Measurements from ENCODE around the gene FOXL2NB.

Gene FOXL2NB

GRCh38 chr3:138928727-138929372 is 18.2 kb upstream of the FOXL2NB start:
- no peak overlapping the region for H3K4me3 ChIP-seq (ENCODE audit: control insufficient read depth in 1 of 7, extremely low read depth in 1 of 7, insufficient read depth in 4 of 7, low read depth in 2 of 7, low read length in 6 of 7)
- no peaks in the 10 kb centered on the region for H3K4me1 ChIP-seq (ENCODE audit: control extremely low read depth in 1 of 4, control insufficient read depth in 4 of 4, insufficient read depth in 4 of 4, low read length in 3 of 4)
- WGBS (ENCODE audit: insufficient coverage), result 98% methylated on average over 41 of the region's 42 CpGs
- H3K27me3 ChIP-seq (replicated peaks in 2 of 5; ENCODE audit: control insufficient read depth in 4 of 5, insufficient read depth in 5 of 5, low read length in 4 of 5), result peaks cover 0 to 11% (median 2%) of the 10 kb centered on the region in 5 experiments
- no peaks in the 10 kb centered on the region for H3K36me3 ChIP-seq (ENCODE audit: control insufficient read depth in 4 of 4, insufficient read depth in 4 of 4, low read length in 3 of 4)
- ChIA-PET CTCF (interaction anchor here (0.7 to 2.1 kb wide), 5 partner anchors 8 to 451 kb away, joined by 3 to 9 read pairs (median 4); no protein-coding TSS in a partner anchor), POLR2A (no interaction called here)
- H3K9me3 ChIP-seq (ENCODE audit: control extremely low read depth in 1 of 5, control insufficient read depth in 4 of 5, insufficient read depth in 2 of 5, low read depth in 1 of 5, low read length in 4 of 5), result no peaks in the 10 kb centered on the region
- no peak overlapping the region for H3K27ac ChIP-seq (ENCODE audit: insufficient read depth in 1 of 2, low read depth in 1 of 2, low read length in 2 of 2, poor library complexity in 1 of 2, severe bottlenecking in 2 of 2)
- DNase-seq, result no peak

DNA sequence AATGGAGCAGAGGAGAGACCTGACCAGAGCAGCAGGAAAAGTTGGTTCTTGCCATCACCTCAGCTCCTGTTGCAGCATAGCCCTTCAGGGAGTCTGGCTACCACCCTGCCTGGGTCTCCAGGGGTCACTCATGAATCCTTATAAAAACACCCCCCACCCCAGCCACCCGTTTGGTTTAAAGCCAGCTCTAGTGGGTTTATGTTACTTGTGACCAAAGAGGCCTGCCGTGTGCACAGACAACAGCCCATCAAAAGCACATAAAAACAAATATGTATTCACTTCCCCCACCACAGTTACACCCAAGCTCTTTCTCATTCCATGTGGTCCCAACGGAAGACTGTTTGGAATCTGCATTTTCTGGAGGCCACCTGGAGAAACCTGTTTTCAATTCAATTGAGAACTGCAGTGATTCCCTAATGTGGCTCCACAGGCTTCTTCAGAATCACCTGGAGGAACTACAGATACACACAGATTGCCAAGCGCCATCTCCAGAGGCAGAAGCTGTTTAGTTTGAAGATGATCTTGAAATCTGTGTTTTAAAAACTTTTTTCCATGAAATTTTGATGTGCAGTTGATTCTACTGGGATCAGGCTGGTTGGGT is 13.8 kb upstream of the FOXL2NB start:
- WGBS (ENCODE audit: insufficient coverage), result 100% methylated on average over 3 of the region's 4 CpGs
- no peak overlapping the region for H3K4me3 ChIP-seq (ENCODE audit: control insufficient read depth in 1 of 7, extremely low read depth in 1 of 7, insufficient read depth in 4 of 7, low read depth in 2 of 7, low read length in 6 of 7)
- no peaks in the 10 kb centered on the region for H3K36me3 ChIP-seq (ENCODE audit: control insufficient read depth in 4 of 4, insufficient read depth in 4 of 4, low read length in 3 of 4)
- no peak for DNase-seq
- no peaks in the 10 kb centered on the region for H3K9me3 ChIP-seq (ENCODE audit: control extremely low read depth in 1 of 5, control insufficient read depth in 4 of 5, insufficient read depth in 2 of 5, low read depth in 1 of 5, low read length in 4 of 5)
- H3K27me3 ChIP-seq (replicated peaks in 2 of 5; ENCODE audit: control insufficient read depth in 4 of 5, insufficient read depth in 5 of 5, low read length in 4 of 5), result peaks cover 4 to 47% (median 36%) of the 10 kb centered on the region in 5 experiments
- ChIA-PET POLR2A (interaction anchor here (0.7 to 0.8 kb wide), 2 partner anchors 10 to 295 kb away, joined by 3 to 4 read pairs; no protein-coding TSS in a partner anchor), CTCF (interaction anchor here (0.6 to 4.0 kb wide), 20 partner anchors 8 to 786 kb away, joined by 3 to 54 read pairs (median 4); partner anchors contain the start of genes CEP70, FOXL2 and FOXL2NB)
- H3K27ac ChIP-seq (ENCODE audit: insufficient read depth in 1 of 2, low read depth in 1 of 2, low read length in 2 of 2, poor library complexity in 1 of 2, severe bottlenecking in 2 of 2), result no peak overlapping the region
- peaks cover 0 to 27% (median 17%) of the 10 kb centered on the region in 4 experiments for H3K4me1 ChIP-seq (ENCODE audit: control extremely low read depth in 1 of 4, control insufficient read depth in 4 of 4, insufficient read depth in 4 of 4, low read length in 3 of 4)

- Histone ChIP-seq H3K27me3 (replicated peaks in 2 of 5; ENCODE audit: control insufficient read depth in 4 of 5, insufficient read depth in 5 of 5, low read length in 4 of 5) (peaks cover 4 to 57% (median 42%) of the 10 kb centered on the region in 5 experiments), H3K4me1 (ENCODE audit: control extremely low read depth in 1 of 4, control insufficient read depth in 4 of 4, insufficient read depth in 4 of 4, low read length in 3 of 4) (peaks cover 2 to 36% (median 26%) of the 10 kb centered on the region in 4 experiments), H3K27ac (ENCODE audit: insufficient read depth in 1 of 2, low read depth in 1 of 2, low read length in 2 of 2, poor library complexity in 1 of 2, severe bottlenecking in 2 of 2) (no peak overlapping the region), H3K9me3 (ENCODE audit: control extremely low read depth in 1 of 5, control insufficient read depth in 4 of 5, insufficient read depth in 2 of 5, low read depth in 1 of 5, low read length in 4 of 5) (no peaks in the 10 kb centered on the region), H3K36me3 (ENCODE audit: control insufficient read depth in 4 of 4, insufficient read depth in 4 of 4, low read length in 3 of 4) (no peaks in the 10 kb centered on the region), H3K4me3 (ENCODE audit: control insufficient read depth in 1 of 7, extremely low read depth in 1 of 7, insufficient read depth in 4 of 7, low read depth in 2 of 7, low read length in 6 of 7) (no peak overlapping the region)
- DNase-seq, result no peak
- WGBS (ENCODE audit: insufficient coverage), result 88% methylated on average over 2 of the region's 3 CpGs
- CTCF ChIA-PET, result interaction anchor here (0.7 to 4.0 kb wide), 14 partner anchors 11 to 517 kb away, joined by 3 to 54 read pairs (median 6); partner anchors contain the start of genes CEP70, FOXL2 and FOXL2NB
- POLR2A ChIA-PET, result no interaction called here
Observed at GRCh38 chr3:138933981-138934691, 12.9 kb upstream of the FOXL2NB start.

DNA sequence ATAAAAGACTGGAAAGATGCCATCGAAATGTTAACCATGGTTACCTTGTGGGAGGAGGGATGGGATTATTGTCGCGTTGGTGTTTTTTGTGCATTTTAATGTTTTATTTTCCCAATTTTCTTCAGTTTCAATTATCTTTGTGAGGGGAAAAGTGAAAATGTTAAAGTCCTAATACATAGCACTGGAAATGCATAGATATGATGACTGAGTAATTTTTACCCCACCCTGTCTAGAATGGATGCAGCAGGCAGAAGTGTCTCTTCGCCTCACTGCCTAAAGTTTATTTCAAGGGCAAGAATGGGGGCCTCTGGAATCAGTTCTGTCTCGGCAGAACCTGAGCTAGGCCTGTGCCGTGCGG is 11.5 kb upstream of the FOXL2NB start:
- no peak for DNase-seq
- no peak overlapping the region for H3K27ac ChIP-seq (ENCODE audit: insufficient read depth in 1 of 2, low read depth in 1 of 2, low read length in 2 of 2, poor library complexity in 1 of 2, severe bottlenecking in 2 of 2)
- no peaks in the 10 kb centered on the region for H3K9me3 ChIP-seq (ENCODE audit: control extremely low read depth in 1 of 5, control insufficient read depth in 4 of 5, insufficient read depth in 2 of 5, low read depth in 1 of 5, low read length in 4 of 5)
- peak overlapping the region in 5 of 7 experiments; percentile 43 to 76 (median 61) for H3K4me3 ChIP-seq (ENCODE audit: control insufficient read depth in 1 of 7, extremely low read depth in 1 of 7, insufficient read depth in 4 of 7, low read depth in 2 of 7, low read length in 6 of 7)
- peaks cover 4 to 70% (median 45%) of the 10 kb centered on the region in 5 experiments for H3K27me3 ChIP-seq (replicated peaks in 2 of 5; ENCODE audit: control insufficient read depth in 4 of 5, insufficient read depth in 5 of 5, low read length in 4 of 5)
- POLR2A ChIA-PET, result no interaction called here
- WGBS (ENCODE audit: insufficient coverage), result 21% methylated on average over 4 of the region's 7 CpGs
- CTCF ChIA-PET, result interaction anchor here (0.7 to 2.9 kb wide), 14 partner anchors 10 to 518 kb away, joined by 3 to 35 read pairs (median 6); partner anchors contain the start of genes CEP70, FOXL2 and FOXL2NB
- H3K36me3 ChIP-seq (ENCODE audit: control insufficient read depth in 4 of 4, insufficient read depth in 4 of 4, low read length in 3 of 4), result no peaks in the 10 kb centered on the region
- H3K4me1 ChIP-seq (ENCODE audit: control extremely low read depth in 1 of 4, control insufficient read depth in 4 of 4, insufficient read depth in 4 of 4, low read length in 3 of 4), result peaks cover 2 to 46% (median 36%) of the 10 kb centered on the region in 4 experiments

GRCh38 chr3:138935863-138936740 is 10.9 kb upstream of the FOXL2NB start:
- H3K9me3 ChIP-seq (ENCODE audit: control extremely low read depth in 1 of 5, control insufficient read depth in 4 of 5, insufficient read depth in 2 of 5, low read depth in 1 of 5, low read length in 4 of 5), result no peaks in the 10 kb centered on the region
- POLR2A ChIA-PET, result no interaction called here
- peak; percentile 59 to 72 (median 70) for DNase-seq
- H3K36me3 ChIP-seq (ENCODE audit: control insufficient read depth in 4 of 4, insufficient read depth in 4 of 4, low read length in 3 of 4), result no peaks in the 10 kb centered on the region
- no peak overlapping the region for H3K27ac ChIP-seq (ENCODE audit: insufficient read depth in 1 of 2, low read depth in 1 of 2, low read length in 2 of 2, poor library complexity in 1 of 2, severe bottlenecking in 2 of 2)
- peaks cover 2 to 46% (median 36%) of the 10 kb centered on the region in 4 experiments for H3K4me1 ChIP-seq (ENCODE audit: control extremely low read depth in 1 of 4, control insufficient read depth in 4 of 4, insufficient read depth in 4 of 4, low read length in 3 of 4)
- 1% methylated on average over 52 of the region's 58 CpGs for WGBS (ENCODE audit: insufficient coverage)
- peak overlapping the region; percentile 40 to 76 (median 58) for H3K4me3 ChIP-seq (ENCODE audit: control insufficient read depth in 1 of 7, extremely low read depth in 1 of 7, insufficient read depth in 4 of 7, low read depth in 2 of 7, low read length in 6 of 7)
- peaks cover 4 to 76% (median 48%) of the 10 kb centered on the region in 5 experiments for H3K27me3 ChIP-seq (replicated peaks in 2 of 5; ENCODE audit: control insufficient read depth in 4 of 5, insufficient read depth in 5 of 5, low read length in 4 of 5)
- CTCF ChIA-PET, result interaction anchor here (0.6 to 2.9 kb wide), 21 partner anchors 9 to 930 kb away, joined by 3 to 35 read pairs (median 5); partner anchors contain the start of genes CEP70, FOXL2 and FOXL2NB

Measured in common myeloid progenitor, CD34-positive (primary cell).